ENCODE data around the gene STRN.
"Not testable (repeated sequence)": the region's sequence is repeated elsewhere in the genome, so short reads cannot be mapped to it uniquely, and the experiment has no call there.

STRN gene, protein sequence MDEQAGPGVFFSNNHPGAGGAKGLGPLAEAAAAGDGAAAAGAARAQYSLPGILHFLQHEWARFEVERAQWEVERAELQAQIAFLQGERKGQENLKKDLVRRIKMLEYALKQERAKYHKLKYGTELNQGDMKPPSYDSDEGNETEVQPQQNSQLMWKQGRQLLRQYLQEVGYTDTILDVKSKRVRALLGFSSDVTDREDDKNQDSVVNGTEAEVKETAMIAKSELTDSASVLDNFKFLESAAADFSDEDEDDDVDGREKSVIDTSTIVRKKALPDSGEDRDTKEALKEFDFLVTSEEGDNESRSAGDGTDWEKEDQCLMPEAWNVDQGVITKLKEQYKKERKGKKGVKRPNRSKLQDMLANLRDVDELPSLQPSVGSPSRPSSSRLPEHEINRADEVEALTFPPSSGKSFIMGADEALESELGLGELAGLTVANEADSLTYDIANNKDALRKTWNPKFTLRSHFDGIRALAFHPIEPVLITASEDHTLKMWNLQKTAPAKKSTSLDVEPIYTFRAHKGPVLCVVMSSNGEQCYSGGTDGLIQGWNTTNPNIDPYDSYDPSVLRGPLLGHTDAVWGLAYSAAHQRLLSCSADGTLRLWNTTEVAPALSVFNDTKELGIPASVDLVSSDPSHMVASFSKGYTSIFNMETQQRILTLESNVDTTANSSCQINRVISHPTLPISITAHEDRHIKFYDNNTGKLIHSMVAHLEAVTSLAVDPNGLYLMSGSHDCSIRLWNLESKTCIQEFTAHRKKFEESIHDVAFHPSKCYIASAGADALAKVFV

GRCh38 chr2:36966370-36967235 is at the start of gene STRN:
TSS of gene STRN (minus strand) at chr2:36966536. CDS start at chr2:36966463, 73 bp downstream.
- DNase-seq = peak; percentile 97

GRCh38 chr2:37013315-37013641 is 46.9 kb upstream of the STRN start:
- DNase-seq = no peak

- no peak for DNase-seq
Measured at GRCh38 chr2:37011130-37011529, 44.8 kb upstream of the STRN start.

DNA sequence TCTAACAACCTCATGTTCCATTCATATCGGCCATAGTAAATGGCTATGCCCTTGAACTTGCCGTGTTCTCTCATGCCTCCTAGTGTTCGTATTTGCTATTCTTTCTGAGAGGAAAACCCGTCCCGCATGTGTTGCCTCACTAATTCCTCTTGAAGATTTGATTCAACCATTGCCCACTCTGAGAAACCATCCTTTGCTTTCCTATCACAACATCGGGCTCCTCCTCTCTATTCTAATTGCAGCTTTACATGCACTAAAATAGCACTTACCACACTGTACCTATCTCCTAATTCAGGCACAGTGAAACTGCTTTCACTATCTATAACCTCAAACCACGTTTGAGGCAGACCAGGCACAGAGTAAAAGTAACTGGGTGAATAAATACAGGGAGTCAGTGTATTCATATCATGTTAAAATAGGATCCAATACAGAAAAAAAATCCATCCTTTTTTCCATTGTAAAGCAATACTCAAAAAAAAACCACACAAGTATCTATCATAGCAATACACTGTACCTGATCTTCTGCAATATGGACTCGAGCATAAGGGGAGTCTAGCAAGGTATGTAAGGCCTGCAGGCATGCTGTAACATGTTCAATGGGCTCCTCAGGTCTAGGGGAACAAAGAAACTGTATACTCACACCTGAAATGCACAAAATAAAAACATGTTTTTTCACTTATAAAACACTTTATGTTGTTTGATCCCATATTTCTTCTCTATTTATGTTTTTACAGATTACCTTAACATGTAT is 39.0 kb upstream of the STRN start:
- DNase-seq = peak; percentile 50

- DNase-seq = no peak
Measured at GRCh38 chr2:37000988-37001556, 34.7 kb upstream of the STRN start.

DNA sequence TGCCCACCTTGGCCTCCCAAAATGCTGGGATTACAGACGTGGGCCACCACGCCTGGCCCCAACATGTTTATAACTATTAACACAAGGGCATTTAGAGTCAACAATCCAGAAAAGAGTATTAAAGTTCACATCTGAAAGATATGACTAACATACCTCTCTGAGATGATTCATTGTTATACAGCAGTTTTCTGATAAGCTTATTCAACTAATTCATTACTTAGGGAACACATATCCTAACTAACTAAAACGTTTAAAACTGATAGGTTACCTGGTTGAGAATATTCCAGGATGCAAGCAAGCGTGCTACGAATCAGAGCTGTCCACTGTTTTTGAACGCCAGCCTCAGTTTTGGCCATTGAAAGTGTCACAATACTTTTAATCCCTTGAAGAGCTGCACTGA is 34.0 kb upstream of the STRN start:
- DNase-seq = no peak

- DNase-seq = not testable (repeated sequence)
Measured at GRCh38 chr2:36999416-36999815, 33.1 kb upstream of the STRN start.

GRCh38 chr2:36993841-36994620 is 27.7 kb upstream of the STRN start:
- no peak for DNase-seq

GRCh38 chr2:36988008-36988407 is 21.7 kb upstream of the STRN start:
- no peak for DNase-seq

DNA sequence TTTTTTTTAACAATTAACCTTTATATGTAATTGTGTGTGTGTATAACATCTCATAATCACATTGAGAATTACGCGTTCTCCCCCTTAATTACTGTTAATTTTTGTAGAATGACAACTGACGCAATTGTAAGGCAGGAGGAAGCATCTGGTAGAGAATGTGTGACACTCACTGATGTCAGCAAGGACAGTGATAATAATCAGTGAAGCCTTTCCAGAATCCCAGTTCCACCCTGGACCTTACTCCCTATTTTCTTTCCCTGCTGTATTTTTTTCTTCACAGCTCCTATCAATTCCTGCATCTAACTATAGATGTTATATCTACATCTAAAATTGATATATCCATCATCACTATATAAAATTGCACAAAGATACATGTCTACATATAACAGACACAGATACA is 16.1 kb upstream of the STRN start:
- DNase-seq = no peak

- no peak for DNase-seq
Measured at GRCh38 chr2:36981911-36982310, 15.6 kb upstream of the STRN start.

DNA sequence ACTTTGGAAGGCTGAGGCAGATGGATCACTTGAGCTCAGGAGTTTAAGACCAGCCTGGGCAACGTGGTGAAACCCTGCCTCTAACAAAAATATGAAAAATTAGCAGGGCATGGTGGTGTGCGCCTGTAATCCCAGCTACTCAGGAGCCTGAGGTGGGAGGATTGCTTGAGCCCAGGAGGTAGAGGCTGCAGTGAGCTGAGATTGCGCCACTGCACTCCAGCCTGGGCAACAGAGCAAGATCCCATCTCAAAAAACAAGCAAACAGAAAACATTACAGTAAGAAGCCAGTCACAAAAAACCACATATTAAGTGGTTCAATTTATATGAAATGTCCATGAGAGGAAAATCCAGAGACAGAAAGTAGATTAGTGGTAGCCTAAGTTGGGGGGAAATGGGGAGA is 12.7 kb upstream of the STRN start:
- not testable (repeated sequence) for DNase-seq

- DNase-seq = no peak
Measured at GRCh38 chr2:36976065-36976464, 9.7 kb upstream of the STRN start.

DNA sequence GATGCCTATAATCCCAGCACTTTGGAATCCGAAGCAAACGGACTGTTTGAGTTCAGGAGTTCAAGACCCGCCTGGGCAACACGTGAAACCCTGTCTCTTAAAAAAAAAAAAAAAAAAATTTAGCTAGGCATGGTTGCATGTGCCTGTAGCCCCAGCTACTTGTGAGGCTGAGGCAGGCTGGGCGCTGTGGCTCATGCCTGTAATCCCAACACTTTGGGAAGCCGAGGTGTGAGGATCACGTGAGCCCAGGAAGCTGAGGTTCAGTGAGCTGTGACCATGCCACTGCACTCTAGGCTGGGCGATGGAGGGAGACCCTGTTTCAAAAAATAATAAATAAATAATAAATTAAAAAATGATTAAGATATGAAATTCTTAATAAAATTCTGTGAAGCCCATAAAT is 9.0 kb upstream of the STRN start:
- no peak for DNase-seq

DNA sequence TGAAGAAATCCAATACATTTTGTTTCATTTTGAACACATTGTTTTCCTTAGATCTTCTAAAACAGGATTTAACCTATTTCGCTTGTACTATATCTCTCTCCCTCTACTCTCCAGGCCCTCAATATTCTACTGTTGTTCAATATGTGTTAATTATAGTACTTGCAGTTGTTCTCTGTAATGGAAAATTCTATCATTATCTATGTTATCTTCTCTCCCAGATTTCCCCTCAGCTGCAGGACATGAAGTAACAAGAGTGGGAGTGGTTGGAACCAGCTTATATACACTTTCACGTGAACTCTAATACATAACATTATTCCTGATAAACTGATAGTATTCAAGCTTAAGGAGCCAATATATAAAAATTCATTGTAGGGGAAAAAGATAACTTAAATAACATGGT is 7.0 kb upstream of the STRN start:
- DNase-seq = no peak

DNA sequence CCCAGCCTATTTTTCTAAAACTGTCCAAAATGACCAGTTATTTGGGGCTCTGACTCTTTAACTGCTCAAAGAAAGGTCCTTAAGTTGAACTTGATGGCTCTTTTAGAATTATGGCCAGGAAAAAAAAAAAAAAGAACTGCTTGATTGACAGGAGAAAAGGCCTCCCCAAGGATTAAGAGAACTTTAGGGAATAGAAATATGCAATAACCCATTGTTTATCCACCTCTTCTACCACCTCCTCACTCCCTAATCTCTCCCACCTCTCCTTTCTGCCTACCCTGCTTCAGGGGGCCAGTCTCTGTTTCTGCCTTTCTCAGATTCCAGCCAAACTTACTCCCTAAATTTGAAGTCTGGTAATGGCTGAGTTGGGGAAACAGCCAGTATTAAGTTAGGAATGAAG is 5.7 kb upstream of the STRN start:
- DNase-seq = no peak

DNA sequence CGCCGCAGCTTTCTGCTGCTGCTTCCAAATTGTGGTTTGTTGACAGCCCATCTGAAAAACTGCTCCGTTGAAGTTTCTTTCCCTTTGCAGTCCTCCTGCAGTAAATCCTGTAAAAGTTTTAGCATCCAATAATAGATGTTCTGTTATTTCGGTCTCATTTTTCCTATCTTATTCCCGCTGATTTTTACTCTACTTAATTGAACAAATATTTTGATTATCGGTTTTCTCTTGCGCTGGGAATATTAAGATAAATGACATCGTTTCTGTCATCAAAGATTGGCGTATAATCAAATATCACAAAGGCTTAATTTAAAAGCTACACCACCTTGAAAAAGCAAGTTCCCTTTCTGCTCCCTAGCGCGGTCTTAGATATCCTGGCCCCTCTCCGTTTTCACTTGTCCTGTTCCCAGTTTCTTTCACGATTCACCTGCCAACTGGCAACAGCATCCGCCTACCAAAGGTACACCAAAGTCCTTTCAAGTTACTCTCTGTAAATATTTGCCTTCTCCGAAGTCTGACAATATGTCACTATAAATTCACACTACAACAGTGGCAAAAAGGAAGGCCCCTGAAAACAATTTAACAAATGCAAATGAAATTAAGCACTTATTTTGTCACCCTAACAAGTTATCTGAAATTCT is 1.0 kb upstream of the STRN start:
- no peak for DNase-seq

GRCh38 chr2:36965751-36966369 is 476 bp downstream of the STRN start:
- no peak for DNase-seq

DNA sequence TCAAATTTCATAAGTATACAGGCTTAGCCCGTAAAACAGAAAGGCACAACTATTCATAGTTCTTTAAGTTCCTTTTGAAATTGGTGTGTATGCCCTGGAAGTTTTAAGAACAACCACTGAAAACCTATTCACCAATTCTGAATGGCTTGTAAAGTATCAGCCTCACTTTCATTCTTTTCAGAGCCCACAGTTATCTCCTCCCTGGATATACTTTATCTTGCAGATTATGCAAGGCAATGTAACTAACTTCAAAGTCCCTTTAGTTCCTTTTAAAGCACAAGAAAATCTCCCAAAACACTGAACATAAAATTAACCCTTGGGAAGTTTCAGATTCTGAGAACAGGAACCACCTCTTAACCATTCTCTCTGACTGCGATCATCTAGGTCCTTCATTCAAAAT is 1.1 kb downstream of the STRN start:
- DNase-seq = no peak

GRCh38 chr2:36964496-36965058 is 1.8 kb downstream of the STRN start:
- no peak for DNase-seq
